GM21528 (cell line): ENCODE data around the gene MAST4.

ENCODE experiments used
- ATAC-seq: cut with Tn5 transposase; IDR thresholded peaks from one replicate; pipeline ENCODE4 v1.9.1; 2021; ENCODE audit warnings: mild to moderate bottlenecking, moderate library complexity; ENCODE audit not compliant: unreplicated experiment, low FRiP score

MAST4 gene

GRCh38 chr5:67140413-67140812, 544.2 kb downstream of the MAST4 start:
- ATAC-seq: no peak

- ATAC-seq: no peak
Observed at GRCh38 chr5:67141644-67142043, 545.5 kb downstream of the MAST4 start.

- ATAC-seq: no peak
Observed at GRCh38 chr5:67142816-67143215, 546.6 kb downstream of the MAST4 start.

GRCh38 chr5:67143549-67143948, 547.4 kb downstream of the MAST4 start:
- no peak for ATAC-seq

- ATAC-seq: no peak
Observed at GRCh38 chr5:67144183-67144639, 548.0 kb downstream of the MAST4 start.

GRCh38 chr5:67146574-67146973, 550.4 kb downstream of the MAST4 start:
- no peak for ATAC-seq

GRCh38 chr5:67146981-67147380, 550.8 kb downstream of the MAST4 start:
- ATAC-seq: no peak

GRCh38 chr5:67147760-67148159, 551.6 kb downstream of the MAST4 start:
- ATAC-seq: no peak

GRCh38 chr5:67149057-67149950, 553.1 kb downstream of the MAST4 start:
- ATAC-seq: no peak

GRCh38 chr5:67149951-67150523, 553.8 kb downstream of the MAST4 start:
- no peak for ATAC-seq

- ATAC-seq: no peak
Observed at GRCh38 chr5:67152400-67152799, 556.2 kb downstream of the MAST4 start.

GRCh38 chr5:67153292-67153691, 557.1 kb downstream of the MAST4 start:
- ATAC-seq: no peak

GRCh38 chr5:67154556-67155206, 558.5 kb downstream of the MAST4 start:
- no peak for ATAC-seq

- peak; percentile 64 for ATAC-seq
Observed at GRCh38 chr5:67156976-67157583, 560.9 kb downstream of the MAST4 start.

- no peak for ATAC-seq
Observed at GRCh38 chr5:67160272-67160671, 564.1 kb downstream of the MAST4 start.

GRCh38 chr5:67160985-67161384, 564.8 kb downstream of the MAST4 start:
- ATAC-seq: no peak

GRCh38 chr5:67161767-67162166, 565.6 kb downstream of the MAST4 start:
- no peak for ATAC-seq

GRCh38 chr5:67163231-67163756, 567.1 kb downstream of the MAST4 start:
- no peak for ATAC-seq

GRCh38 chr5:67163863-67164595, 567.8 kb downstream of the MAST4 start:
- no peak for ATAC-seq
